ENCODE data around the gene FARP1.

The FARP1 gene

DNA sequence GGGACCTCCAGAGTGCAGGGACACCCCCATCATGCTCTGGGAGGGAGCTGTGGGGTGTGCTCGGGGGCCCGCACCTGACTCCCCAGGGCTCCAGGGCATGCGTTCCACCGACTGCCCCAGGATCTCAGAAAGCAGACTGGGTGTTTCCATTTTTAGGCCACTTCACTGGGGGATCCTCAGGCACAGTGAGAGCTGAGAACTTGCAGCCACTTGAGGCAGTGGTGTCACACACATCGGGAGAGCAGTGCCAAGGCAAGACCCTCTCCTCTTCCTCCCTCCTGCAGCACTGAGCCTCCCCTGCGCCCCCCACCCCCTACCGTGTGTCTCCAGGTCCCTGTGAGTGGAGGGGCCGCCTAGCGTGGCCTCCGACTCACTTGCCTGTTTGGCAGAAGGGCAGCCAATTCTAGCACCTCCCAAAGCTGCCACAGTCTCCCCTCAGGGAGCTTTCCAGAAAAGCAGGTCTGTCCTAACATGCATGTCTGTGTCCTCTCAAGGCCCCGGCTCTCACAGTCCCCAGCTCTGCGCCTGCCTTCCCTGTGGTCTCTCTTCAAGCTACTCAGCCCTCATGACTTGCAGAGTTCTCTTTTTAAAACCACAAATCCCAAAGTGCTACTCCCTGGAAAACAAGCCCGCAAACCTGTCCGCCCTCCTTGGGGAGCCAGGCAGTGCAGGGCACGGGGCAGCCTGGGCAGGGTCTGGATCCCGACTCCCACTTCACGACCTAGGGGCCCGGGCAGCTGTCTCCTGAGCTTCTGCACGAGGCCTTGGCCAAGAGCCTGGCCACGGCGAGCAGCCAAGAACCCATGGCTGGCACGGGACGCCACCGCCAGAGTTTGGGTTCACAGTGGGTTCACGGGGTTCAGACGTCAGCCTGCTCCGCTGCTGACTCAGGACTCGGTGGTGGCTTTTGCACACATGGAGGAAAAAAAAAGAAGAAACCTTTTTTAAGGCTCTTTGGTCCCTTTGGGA is 339.9 kb downstream of the FARP1 start:
- DNase-seq (ENCODE audit: low spot score): no peak

GRCh38 chr13:98483601-98484288 is 340.9 kb downstream of the FARP1 start:
- no peak for DNase-seq (ENCODE audit: low spot score)

GRCh38 chr13:98484289-98485219 is 341.7 kb downstream of the FARP1 start:
- DNase-seq (ENCODE audit: low spot score): no peak

GRCh38 chr13:98485561-98485960 is 342.7 kb downstream of the FARP1 start:
- no peak for DNase-seq (ENCODE audit: low spot score)

DNA sequence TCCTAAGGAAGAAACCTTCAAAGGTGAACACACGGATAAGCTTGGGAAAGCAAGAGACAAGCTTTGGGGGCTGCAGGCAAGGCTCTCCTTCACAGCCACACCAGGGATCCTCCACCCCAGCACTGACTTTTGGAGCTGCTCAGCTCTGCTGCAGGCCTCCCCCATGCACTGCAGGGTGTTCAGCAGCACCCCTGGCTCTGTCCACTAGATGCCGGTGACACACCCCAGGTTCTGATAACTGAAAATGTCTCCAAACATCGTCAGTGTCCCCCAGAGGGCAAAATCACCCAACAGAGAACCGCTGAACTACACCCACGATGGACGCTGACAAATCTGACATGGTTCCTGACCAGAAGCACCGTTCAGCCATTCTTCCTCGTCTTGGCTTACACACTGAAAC is 343.5 kb downstream of the FARP1 start:
- no peak for DNase-seq (ENCODE audit: low spot score)

- DNase-seq (ENCODE audit: low spot score): no peak
Observed at GRCh38 chr13:98487016-98487415, 344.1 kb downstream of the FARP1 start.

DNA sequence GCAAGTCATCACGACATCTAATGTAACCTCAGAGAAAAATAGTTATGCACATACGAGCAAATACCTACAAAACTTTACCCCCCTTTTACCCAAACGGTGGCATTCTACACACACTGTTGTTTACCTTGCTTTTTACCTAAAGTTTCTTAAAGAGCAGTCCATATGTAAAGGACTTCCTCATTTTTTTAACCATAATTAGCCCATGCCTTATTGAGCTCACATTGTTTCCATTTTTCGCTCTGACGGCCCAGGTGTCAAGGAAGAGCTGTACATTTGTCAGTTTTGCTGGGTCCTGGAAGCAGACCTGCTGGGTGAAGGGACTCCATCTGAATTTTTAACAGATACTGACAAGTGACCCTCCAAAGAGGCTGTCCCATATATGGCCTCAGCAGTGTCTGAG is 344.6 kb downstream of the FARP1 start:
- DNase-seq (ENCODE audit: low spot score): no peak

DNA sequence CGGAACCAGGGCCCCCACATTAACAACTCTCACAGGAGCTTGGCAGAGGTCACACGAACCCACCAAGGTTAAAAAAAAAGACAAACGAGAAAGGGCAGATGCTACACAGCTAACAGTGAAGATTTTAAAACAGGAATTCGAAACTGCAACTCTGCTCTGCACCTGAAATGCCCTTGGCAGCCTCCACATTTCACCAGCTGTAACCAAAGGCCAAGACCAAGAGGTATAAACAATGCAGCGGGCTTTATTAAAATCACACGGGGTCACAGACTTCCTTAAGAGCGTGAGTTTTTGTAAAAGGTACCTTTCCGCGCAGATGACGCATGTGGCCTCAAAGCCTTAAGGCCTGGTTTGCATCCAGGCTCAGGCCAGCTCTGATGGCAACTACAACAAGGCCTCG is 345.8 kb downstream of the FARP1 start:
- no peak for DNase-seq (ENCODE audit: low spot score)

DNA sequence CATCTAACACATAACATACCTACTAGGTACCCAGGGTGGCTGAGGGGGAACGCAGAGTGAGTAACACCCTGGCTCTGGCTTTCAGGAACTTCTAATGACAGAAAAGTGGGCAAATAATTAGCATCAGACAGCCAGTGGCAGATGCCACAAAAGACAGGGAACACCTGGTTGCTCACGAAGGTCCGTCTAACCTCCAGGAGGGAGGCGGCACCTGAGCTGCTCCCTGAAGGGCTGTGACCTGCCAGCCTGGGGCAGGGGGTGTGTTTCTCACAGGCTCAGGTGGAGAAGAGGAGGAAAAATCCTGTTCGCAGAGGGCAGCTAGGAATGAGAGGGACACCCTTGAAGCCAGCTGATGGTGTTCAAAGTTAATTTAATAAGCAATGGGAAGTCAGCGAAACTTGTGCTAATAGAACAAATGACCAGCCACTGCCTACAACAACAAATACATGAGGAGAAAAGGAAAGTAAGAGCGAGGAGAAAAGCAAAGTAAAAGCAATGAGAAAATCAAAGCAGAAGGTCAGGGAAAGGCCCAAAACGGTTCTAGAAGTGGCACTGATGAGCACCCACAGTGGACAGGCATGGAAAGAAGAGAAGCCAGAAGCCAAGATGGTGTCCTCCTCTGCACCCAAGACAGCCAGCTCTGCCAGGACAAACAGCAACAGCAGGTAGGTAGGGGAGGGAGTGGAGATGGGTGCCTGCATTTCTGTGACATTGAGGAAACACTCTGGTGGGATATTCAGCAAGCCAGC is 346.7 kb downstream of the FARP1 start:
- no peak for DNase-seq (ENCODE audit: low spot score)

DNA sequence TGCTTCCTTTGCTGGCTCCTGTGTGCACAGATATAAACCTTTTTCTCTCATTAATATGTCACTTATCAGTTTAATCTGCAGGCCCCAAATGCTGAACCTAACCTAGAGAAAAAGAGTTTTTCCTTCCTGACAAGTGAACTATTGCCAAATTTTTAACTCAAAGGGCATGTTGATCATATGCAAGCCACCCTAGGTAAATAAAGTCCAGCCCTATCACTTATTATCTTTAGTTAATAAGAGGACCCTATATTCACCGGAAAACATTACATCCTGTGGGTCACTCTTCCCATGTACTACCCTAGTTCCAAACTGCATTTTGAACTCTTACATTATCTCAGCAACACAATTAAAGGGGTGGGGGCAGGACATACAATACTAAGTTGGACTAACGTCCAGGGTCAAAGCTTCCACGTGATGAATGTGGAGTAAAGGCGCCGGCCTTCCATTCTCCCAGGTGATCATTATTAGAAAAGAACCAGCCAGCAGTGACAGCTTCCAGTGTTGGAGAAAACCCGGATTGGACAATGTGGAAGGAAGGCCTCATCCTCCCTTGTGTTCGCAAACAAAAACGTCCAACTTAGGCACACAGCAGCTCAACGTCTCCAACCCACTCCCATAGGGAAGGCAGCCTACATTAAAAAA is 347.4 kb downstream of the FARP1 start:
- DNase-seq (ENCODE audit: low spot score): no peak

DNA sequence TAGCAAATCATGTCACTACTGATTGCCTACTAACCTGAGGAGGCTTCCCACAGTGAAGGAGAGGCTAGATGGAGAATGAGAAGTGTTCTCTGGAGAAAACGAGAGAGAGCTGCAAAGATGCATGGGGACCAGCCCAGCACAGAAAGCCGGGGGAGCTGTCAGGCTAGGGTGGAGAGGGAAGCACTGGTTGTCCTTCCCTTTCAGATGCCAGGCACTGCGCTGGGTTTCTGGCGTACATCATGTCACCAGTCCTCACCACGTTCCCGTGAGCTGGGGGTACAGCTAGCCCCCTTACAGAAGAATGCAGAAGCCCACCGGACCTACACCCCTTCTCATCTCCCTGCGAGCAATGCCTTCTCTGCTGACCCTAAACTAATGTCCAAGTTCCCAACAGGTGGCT is 348.0 kb downstream of the FARP1 start:
- DNase-seq (ENCODE audit: low spot score): no peak

DNA sequence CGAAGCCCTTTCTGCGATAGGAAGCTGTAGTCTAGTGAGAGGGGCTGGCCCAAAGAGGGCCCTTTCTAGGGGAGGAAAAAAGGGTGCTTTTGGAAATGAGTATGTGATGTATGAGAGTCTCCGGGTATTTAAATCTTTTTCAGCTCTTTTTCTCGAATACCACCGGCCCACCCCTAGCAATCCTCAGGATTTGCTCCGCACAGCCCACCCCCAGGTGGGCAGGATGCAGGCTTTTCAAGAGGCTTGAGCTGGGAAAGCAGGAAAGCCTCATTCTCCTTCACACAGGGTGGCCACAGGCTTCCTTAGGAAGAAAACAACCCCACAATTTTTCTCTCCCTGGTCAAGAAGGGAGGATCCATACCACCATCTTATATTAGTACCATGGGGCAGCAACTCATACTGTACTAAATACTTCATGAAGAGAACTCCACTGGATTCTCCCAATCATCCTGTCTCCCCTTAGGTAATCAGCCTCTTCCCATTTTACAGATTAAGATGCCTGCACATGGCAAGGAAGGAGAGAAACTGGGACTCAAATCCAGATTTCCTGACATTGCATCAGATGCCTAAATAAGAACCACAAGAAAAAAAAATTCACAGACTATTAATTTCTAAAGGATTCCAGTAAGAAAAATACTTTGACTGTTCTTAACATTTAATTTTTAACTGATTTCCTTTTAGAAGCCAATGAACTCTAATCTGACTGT is 349.6 kb downstream of the FARP1 start:
- DNase-seq (ENCODE audit: low spot score): no peak

- no peak for DNase-seq (ENCODE audit: low spot score)
Observed at GRCh38 chr13:98493042-98493712, 350.3 kb downstream of the FARP1 start.

DNA sequence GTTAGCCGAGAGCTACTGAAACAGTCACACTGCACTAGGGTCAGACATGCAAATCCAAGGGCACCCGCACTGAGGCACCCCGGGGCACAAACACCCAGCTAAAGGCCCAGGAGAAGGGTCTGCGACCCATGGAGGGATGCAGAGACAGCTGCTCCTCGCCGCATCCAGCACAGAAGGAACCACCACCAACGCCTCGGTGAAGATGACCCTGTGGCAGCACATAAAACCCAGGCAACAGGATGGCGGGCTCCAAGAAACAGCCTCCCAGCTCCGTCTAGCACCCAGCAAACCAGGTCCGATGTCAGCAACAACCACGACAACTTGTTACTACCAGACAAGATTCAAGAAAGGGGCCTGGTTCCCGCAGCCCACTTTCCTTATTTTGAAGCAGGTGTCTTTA is 351.9 kb downstream of the FARP1 start:
- no peak for DNase-seq (ENCODE audit: low spot score)

DNA sequence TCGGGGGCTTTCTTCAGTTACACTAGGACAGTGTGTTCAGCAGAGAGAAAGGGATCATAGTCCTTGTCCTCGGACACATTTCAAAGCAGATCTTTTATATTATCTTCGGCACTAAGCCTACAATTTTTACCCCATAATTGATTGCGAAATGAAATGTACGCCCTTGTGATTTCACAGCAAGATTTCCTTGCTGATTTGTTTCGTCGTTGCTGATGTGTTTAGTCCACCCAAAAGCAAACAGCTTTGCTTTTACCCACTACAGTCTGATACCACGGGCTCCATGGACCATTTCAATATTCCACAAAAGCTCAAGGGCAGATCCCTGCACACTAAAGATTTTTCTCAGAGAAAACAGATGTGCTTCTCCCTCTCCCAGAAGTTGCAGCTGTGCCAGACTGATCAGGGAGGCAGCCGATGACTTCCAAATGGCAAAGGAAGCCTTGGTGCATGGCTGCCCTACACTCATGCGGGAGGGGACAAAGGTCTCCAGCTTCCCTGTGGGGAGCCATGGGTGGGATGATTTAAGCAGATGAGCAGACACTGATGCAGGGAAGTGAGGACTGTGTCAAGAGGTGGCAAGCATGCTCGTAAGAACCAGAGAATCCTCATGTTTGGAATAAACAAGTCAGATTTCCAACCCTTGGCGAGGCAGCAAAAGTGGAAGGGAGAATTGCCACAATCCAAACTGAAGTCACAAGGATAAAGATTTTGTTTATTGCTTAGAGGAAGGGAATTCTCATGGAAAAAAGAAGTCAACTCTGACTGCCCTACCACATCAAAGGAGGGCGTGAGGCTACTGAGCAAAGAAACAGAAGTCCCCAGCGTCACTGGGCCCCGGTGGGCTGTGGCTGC is 353.0 kb downstream of the FARP1 start:
- no peak for DNase-seq (ENCODE audit: low spot score)

- DNase-seq (ENCODE audit: low spot score): no peak
Observed at GRCh38 chr13:98496479-98496791, 353.5 kb downstream of the FARP1 start.

DNA sequence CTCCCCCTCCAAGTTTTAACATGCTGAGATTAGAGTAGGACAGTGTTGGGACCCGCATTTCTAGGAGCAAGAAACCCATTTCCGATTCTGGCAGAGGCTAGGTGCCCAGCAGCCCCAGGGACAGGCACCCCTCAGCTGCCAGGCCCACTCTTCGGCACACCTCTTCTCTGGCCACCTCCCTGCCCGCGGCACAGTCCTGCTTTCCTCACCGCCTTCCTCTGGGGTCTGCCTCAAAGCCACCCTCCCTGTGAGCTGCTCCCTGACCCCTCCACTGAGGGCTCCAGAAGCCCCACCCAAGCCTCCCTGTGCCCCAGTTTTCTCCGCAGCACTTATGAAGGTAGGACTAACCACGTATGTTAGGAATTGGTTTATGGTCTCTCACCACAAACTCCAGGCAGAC is 354.1 kb downstream of the FARP1 start:
- DNase-seq (ENCODE audit: low spot score): no peak

DNA sequence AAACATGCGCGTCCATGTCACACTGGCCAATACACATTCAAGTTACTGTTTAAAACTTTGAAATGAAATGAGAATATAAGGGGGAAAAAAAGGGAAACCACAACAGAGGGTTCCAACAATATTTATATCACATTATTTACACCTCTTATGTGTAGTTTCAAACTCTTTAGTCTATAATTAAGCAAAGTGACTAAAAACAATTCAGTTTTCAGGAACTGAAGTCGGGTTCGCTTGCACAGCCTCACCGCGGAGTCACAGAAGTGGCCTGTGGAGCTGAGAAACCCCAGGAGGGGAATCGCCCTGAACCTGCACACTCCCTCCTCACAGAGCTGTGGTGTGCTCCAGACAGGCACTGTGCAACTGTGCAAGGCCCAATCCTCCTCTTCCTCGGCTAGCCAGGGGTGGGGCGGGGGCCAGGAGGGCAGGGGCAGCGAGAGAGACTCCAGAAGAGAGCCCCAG is 358.1 kb downstream of the FARP1 start:
- no peak for DNase-seq (ENCODE audit: low spot score)

Data from cerebellar cortex (tissue), 1 donor.